Fibroblast of lung (primary cell): ENCODE measurements around the gene BORCS6.

Experiments
- CTCF ChIP-seq, 2 donors: IDR thresholded peaks in 1 of 2; conservative IDR thresholded peaks in 1 of 2; 1 replicate in 1 of 2; 2 replicates in 1 of 2; pipeline ENCODE4 v1.5.1; 2011 to 2012; ENCODE audit warnings: low read length in 2 of 2, control low read depth in 1 of 2, inconsistent platforms in 1 of 2, low read depth in 1 of 2, mild to moderate bottlenecking in 1 of 2
- EZH2 ChIP-seq: IDR thresholded peaks from 2 replicates; pipeline ENCODE4 v1.5.1; 2012; ENCODE audit warnings: low read length, control low read depth, mild to moderate bottlenecking; ENCODE audit errors: missing control alignments

GRCh38 chr17:8156246-8156992 is 33.6 kb downstream of the BORCS6 start:
- no peak for TF ChIP-seq CTCF (conservative IDR thresholded peaks at IDR 0.05 in 1 of 2, IDR thresholded peaks at IDR 0.05 in 1 of 2; ENCODE audit: low read depth in 1 of 2, low read length in 2 of 2)
- no peak for TF ChIP-seq EZH2
